Measurements from ENCODE around the gene ROR1.

- TF ChIP-seq, protein P1, sequence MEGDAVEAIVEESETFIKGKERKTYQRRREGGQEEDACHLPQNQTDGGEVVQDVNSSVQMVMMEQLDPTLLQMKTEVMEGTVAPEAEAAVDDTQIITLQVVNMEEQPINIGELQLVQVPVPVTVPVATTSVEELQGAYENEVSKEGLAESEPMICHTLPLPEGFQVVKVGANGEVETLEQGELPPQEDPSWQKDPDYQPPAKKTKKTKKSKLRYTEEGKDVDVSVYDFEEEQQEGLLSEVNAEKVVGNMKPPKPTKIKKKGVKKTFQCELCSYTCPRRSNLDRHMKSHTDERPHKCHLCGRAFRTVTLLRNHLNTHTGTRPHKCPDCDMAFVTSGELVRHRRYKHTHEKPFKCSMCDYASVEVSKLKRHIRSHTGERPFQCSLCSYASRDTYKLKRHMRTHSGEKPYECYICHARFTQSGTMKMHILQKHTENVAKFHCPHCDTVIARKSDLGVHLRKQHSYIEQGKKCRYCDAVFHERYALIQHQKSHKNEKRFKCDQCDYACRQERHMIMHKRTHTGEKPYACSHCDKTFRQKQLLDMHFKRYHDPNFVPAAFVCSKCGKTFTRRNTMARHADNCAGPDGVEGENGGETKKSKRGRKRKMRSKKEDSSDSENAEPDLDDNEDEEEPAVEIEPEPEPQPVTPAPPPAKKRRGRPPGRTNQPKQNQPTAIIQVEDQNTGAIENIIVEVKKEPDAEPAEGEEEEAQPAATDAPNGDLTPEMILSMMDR (IDR thresholded peaks at IDR 0.05) = no peak
- TF ChIP-seq POLR2A (IDR thresholded peaks at IDR 0.05) = no peak
Observed at GRCh38 chr1:63792152-63792551, 18.3 kb downstream of the ROR1 start.

Measured in suprapubic skin (tissue), 3 donors.